Measurements from ENCODE around the gene PHF1. TPM values are rescaled to one million over a fixed set of nuclear protein-coding genes. Genes with fewer than 3 reads are reported as not detected.
A peak's percentile ranks its signal among the peaks of the same experiment; 100 is the strongest.

The PHF1 gene
- total and polyA plus RNA-seq, 2 of the 4 experiments (the other 2 are of a cell fraction), result 9.0 to 47.2 TPM

- Histone ChIP-seq H4K91ac (ENCODE audit: insufficient read depth, low read depth, low read length) (peak overlapping the region; percentile 36; the same call in 1 of the 2 replicates), H2BK120ac (ENCODE audit: low read depth, low read length) (no peak overlapping the region), H2AK5ac (ENCODE audit: low read depth, low read length) (peak overlapping the region; percentile 96; the same call in 1 of the 2 replicates), H2BK15ac (ENCODE audit: low read depth, low read length) (no peak overlapping the region; the same call in 2 of the 3 replicates), H2AFZ (replicated peaks; ENCODE audit: low read length, poor library complexity) (peak overlapping the region; percentile 69), H2AK9ac (replicated peaks; ENCODE audit: low read depth, low read length, poor library complexity) (peak overlapping the region; percentile 80), H3K79me1 (ENCODE audit: low read depth in 1 of 2, low read length in 2 of 2) (peaks cover 33 to 92% of the 10 kb centered on the region in 2 experiments), H3K14ac (replicated peaks; ENCODE audit: low read depth, low read length) (peak overlapping the region; percentile 22), H3K56ac (ENCODE audit: extremely low read depth, insufficient read depth, low read length) (no peak overlapping the region), H3K36me3 (ENCODE audit: control insufficient read depth, insufficient read depth, low read length) (peaks cover 15% of the 10 kb centered on the region), H3K23ac (ENCODE audit: low read depth, low read length) (peak overlapping the region; percentile 79; the same call in 1 of the 2 replicates), H4K8ac (ENCODE audit: low read depth in 2 of 2, low read length in 2 of 2) (peak overlapping the region in 1 of 2 experiments; percentile 46; a peak in 1 of 4 replicates), H3K4me2 (ENCODE audit: low read depth, low read length) (peak overlapping the region; percentile 88), H2BK20ac (ENCODE audit: low read depth, low read length) (no peak overlapping the region), H3K9ac (ENCODE audit: low read depth, low read length) (peak overlapping the region; percentile 72), H3K18ac (ENCODE audit: low read depth, low read length) (no peak overlapping the region; the same call in 1 of the 2 replicates), H3K9me3 (ENCODE audit: control insufficient read depth, insufficient read depth, low read length) (no peaks in the 10 kb centered on the region), H4K5ac (ENCODE audit: low read depth, low read length) (no peak overlapping the region), H3K27ac (ENCODE audit: insufficient read depth, low read length) (peak overlapping the region; percentile 68), H3K4me3 (ENCODE audit: insufficient read depth, low read depth, low read length) (peak overlapping the region; percentile 94), H4K20me1 (ENCODE audit: insufficient read depth, low read length) (peaks cover 35% of the 10 kb centered on the region), H3K27me3 (ENCODE audit: control insufficient read depth, insufficient read depth, low read length) (no peaks in the 10 kb centered on the region), H3K4ac (ENCODE audit: low read depth, low read length) (peak overlapping the region; percentile 36), H2BK5ac (ENCODE audit: low read depth, low read length, poor library complexity, severe bottlenecking) (peak overlapping the region; percentile 38), H3K4me1 (ENCODE audit: control insufficient read depth, insufficient read depth, low read length) (peaks cover 38% of the 10 kb centered on the region), H3K9me1 (ENCODE audit: insufficient read depth, low read length) (peaks cover 36% of the 10 kb centered on the region)
- DNase-seq (no peak), ATAC-seq (ENCODE audit: low read depth) (peak; percentile 13)
- intact Hi-C loops (cut with micrococcal nuclease) (no loop called here), dilution Hi-C loops (cut with HindIII; ENCODE audit: low sequenced_read_pairs, unreplicated experiment) (no loop called here), in situ Hi-C loops (cut with MboI; ENCODE audit: low sequenced_read_pairs) (no loop called here)
- ChIA-PET CTCF (no interaction called here), POLR2A (ENCODE audit: unreplicated experiment) (no interaction called here)
- WGBS, 2 experiments (ENCODE audit: extremely low coverage in 2 of 2, insufficient read length in 1 of 2), result no CpG with 5 or more reads among the region's 79 CpGs
- no TSS peak for BruUV-seq (replicated peaks)
- TF ChIP-seq MXI1 (IDR thresholded peaks at IDR 0.05; ENCODE audit: borderline replicate concordance, low read depth, low read length) (peak; percentile 72; the same call in 1 of the 2 replicates), RCOR1 (IDR thresholded peaks at IDR 0.05; ENCODE audit: insufficient replicate concordance, low read length) (no peak), BHLHE40 (IDR thresholded peaks at IDR 0.05; ENCODE audit: low read depth, low read length) (peak; percentile 30; the same call in 1 of the 2 replicates)
Measured at GRCh38 chr6:33427585-33428223, 16.9 kb downstream of the PHF1 start.
